Tibial nerve (tissue), 4 donors: ENCODE results near the gene SCAI. TPM values are rescaled to one million over a fixed set of nuclear protein-coding genes. Genes with fewer than 3 reads are reported as not detected.
A peak's percentile ranks its signal among the peaks of the same experiment; 100 is the strongest.

ENCODE experiments used
- DNase-seq, 2 donors: peaks; one replicate each; pipeline ENCODE4 v3.0.0-alpha.2; 2019; ENCODE audit warnings: low spot score in 2 of 2
- H3K27ac ChIP-seq, 4 donors: fragments of 200-600 bp; sonication (generic) in 3 of 4; one replicate each; pipeline ENCODE4 v1.5.1; 2017 to 2019; ENCODE audit warnings: mild to moderate bottlenecking in 1 of 4
- H3K27me3 ChIP-seq, 2 donors: fragments of 200-600 bp; sonication (generic) in 1 of 2; one replicate each; pipeline versions ENCODE4 v1.5.1 to v1.6.0; 2017 to 2019
- H3K36me3 ChIP-seq, 3 donors: fragments of 200-600 bp; sonication (generic); one replicate each; pipeline ENCODE4 v1.5.1; 2018 to 2019
- H3K4me1 ChIP-seq, 4 donors: fragments of 200-600 bp; sonication (generic) in 3 of 4; one replicate each; pipeline ENCODE4 v1.5.1; 2017 to 2019
- H3K4me3 ChIP-seq, 4 donors: fragments of 200-600 bp; sonication (generic) in 3 of 4; one replicate each; pipeline ENCODE4 v1.5.1; 2017 to 2019; ENCODE audit warnings: mild to moderate bottlenecking in 1 of 4, moderate library complexity in 1 of 4
- H3K9me3 ChIP-seq, 4 donors: fragments of 200-600 bp; sonication (generic) in 3 of 4; one replicate each; pipeline ENCODE4 v1.5.1; 2017 to 2019
- CTCF ChIP-seq, 5 experiments: fragments of 200-600 bp in 3 of 5; fragments of 450-650 bp in 2 of 5; sonication (generic) in 3 of 5; IDR thresholded peaks; one replicate each; pipeline ENCODE4 v1.5.1; 2016 to 2019; ENCODE audit warnings: antibody characterized with exemption in 5 of 5, mild to moderate bottlenecking in 3 of 5, moderate library complexity in 2 of 5
- EP300 ChIP-seq, 2 donors: sonication (generic); formaldehyde crosslinking; IDR thresholded peaks; one replicate each; pipeline ENCODE4 v1.6.1; 2017; ENCODE audit warnings: antibody characterized with exemption in 2 of 2, mild to moderate bottlenecking in 1 of 2
- POLR2A ChIP-seq, 2 donors: fragments of 450-650 bp; IDR thresholded peaks; one replicate each; pipeline ENCODE4 v1.6.1; 2017; ENCODE audit warnings: antibody characterized with exemption in 2 of 2, mild to moderate bottlenecking in 2 of 2, moderate library complexity in 2 of 2
- WGBS, 2 donors: methylation state at CpG; one replicate each; pipeline ENCODE4 v1.1.5; 2018; 5-methylcytosine and 5-hydroxymethylcytosine counted together
- total RNA-seq, 4 donors: library from RNA; depleted of rRNA; stranded (reverse); fragments of >200 nt; gene quantifications; one replicate each; pipeline ENCODE4 v1.1.0, GENCODE V29; 2016

SCAI gene
- total RNA-seq, 4 donors from 2014 or later = 8.8 to 19.2 (median 9.4) TPM

- TF ChIP-seq CTCF (IDR thresholded peaks at IDR 0.05) (no peak), POLR2A (IDR thresholded peaks at IDR 0.05) (no peak), EP300 (IDR thresholded peaks at IDR 0.05) (no peak)
These were observed 7.3 kb upstream of the SCAI start for GRCh38 chr9:125150349-125151245.

GRCh38 chr9:125147401-125147951 lies 4.1 kb upstream of the SCAI start:
- 73 to 80% methylated on average over 3 of the region's 3 CpGs for WGBS, 2 donors
- no peaks in the 10 kb centered on the region for H3K9me3 ChIP-seq
- H3K27ac ChIP-seq = no peak overlapping the region
- TF ChIP-seq POLR2A (IDR thresholded peaks at IDR 0.05) (no peak), EP300 (IDR thresholded peaks at IDR 0.05) (no peak), CTCF (IDR thresholded peaks at IDR 0.05) (no peak)
- no peak for DNase-seq
- H3K4me3 ChIP-seq = no peak overlapping the region
- H3K27me3 ChIP-seq = no peaks in the 10 kb centered on the region
- H3K4me1 ChIP-seq = peaks cover 0 to 10% (median 0%) of the 10 kb centered on the region in 4 donors
- peaks cover 2 to 35% (median 7%) of the 10 kb centered on the region in 3 donors for H3K36me3 ChIP-seq

More at GRCh38 chr9:125150349-125151245, 7.3 kb upstream of the SCAI start:
- Histone ChIP-seq H3K4me1 (no peaks in the 10 kb centered on the region), H3K36me3 (peaks cover 2 to 66% (median 8%) of the 10 kb centered on the region in 3 donors), H3K4me3 (no peak overlapping the region), H3K27ac (no peak overlapping the region), H3K9me3 (no peaks in the 10 kb centered on the region), H3K27me3 (no peaks in the 10 kb centered on the region)
- 85 to 87% methylated on average over 12 of the region's 12 CpGs for WGBS, 2 donors
- no peak for DNase-seq

- H3K36me3 ChIP-seq = peaks cover 0 to 22% (median 0%) of the 10 kb centered on the region in 3 donors
- WGBS, 2 donors = 42 to 49% methylated on average over 4 of the region's 4 CpGs
- no peak overlapping the region for H3K4me3 ChIP-seq
- no peaks in the 10 kb centered on the region for H3K9me3 ChIP-seq
- no peak for DNase-seq
- TF ChIP-seq EP300 (IDR thresholded peaks at IDR 0.05) = no peak
- TF ChIP-seq CTCF (IDR thresholded peaks at IDR 0.05) = no peak
- no peak for TF ChIP-seq POLR2A (IDR thresholded peaks at IDR 0.05)
- peaks cover 0 to 15% (median 0%) of the 10 kb centered on the region in 4 donors for H3K4me1 ChIP-seq
- no peaks in the 10 kb centered on the region for H3K27me3 ChIP-seq
- H3K27ac ChIP-seq = peak overlapping the region in 1 of 4 donors; percentile 12
These were observed 2.9 kb upstream of the SCAI start for GRCh38 chr9:125146247-125146646.

- H3K4me1 ChIP-seq = peaks cover 0 to 15% (median 0%) of the 10 kb centered on the region in 4 donors
These were observed 2.1 kb upstream of the SCAI start for GRCh38 chr9:125145425-125145824.

More at GRCh38 chr9:125145425-125145824, 2.1 kb upstream of the SCAI start:
- 69 to 72% methylated on average over 4 of the region's 4 CpGs for WGBS, 2 donors
- no peaks in the 10 kb centered on the region for H3K9me3 ChIP-seq
- DNase-seq = no peak
- no peaks in the 10 kb centered on the region for H3K27me3 ChIP-seq
- no peak overlapping the region for H3K27ac ChIP-seq
- no peak for TF ChIP-seq EP300 (IDR thresholded peaks at IDR 0.05)
- TF ChIP-seq CTCF (IDR thresholded peaks at IDR 0.05) = no peak
- TF ChIP-seq POLR2A (IDR thresholded peaks at IDR 0.05) = no peak
- H3K4me3 ChIP-seq = no peak overlapping the region
- peaks cover 0 to 14% (median 0%) of the 10 kb centered on the region in 3 donors for H3K36me3 ChIP-seq
